Measurements from ENCODE around the gene ST3GAL3. TPM values are rescaled to one million over a fixed set of nuclear protein-coding genes. Genes with fewer than 3 reads are reported as not detected.

ST3GAL3 gene
- total and polyA plus RNA-seq, 10 of the 15 experiments (the other 5 are each of a cell fraction or from before 2014, with no cell fraction given): 1.2 to 19.3 (median 11.0) TPM

DNA sequence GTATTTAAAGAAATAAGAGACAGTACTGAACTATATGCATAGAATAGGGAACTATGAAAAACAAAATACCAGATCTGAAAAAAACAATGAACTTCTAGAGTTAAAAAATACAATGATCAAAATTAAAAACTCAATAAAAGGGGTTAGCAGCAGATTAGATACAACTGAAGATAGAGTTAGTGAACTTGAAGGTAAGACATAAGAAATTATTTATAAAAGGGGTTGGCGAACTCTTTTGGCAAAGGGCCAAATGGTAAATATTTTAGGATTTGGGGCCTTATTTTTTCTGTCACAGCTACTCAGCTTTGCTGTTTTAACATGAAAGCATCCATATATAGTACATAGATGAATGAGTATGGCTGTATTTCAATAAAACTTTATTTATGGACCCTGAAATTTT is 111.4 kb downstream of the ST3GAL3 start:
- BruUV-seq (replicated peaks): no TSS peak
- Histone ChIP-seq H3K27ac (ENCODE audit: control insufficient read depth, insufficient read depth) (no peak overlapping the region), H3K36me3 (ENCODE audit: control insufficient read depth in 2 of 2, insufficient read depth in 2 of 2, low read length in 1 of 2) (peaks cover 0 to 3% of the 10 kb centered on the region in 2 experiments; a peak in 1 of 4 replicates), H3K9me3 (replicated peaks; ENCODE audit: control insufficient read depth, insufficient read depth, low read length) (peaks cover 5% of the 10 kb centered on the region), H3K79me2 (ENCODE audit: control insufficient read depth, insufficient read depth, low read length) (no peaks in the 10 kb centered on the region), H3K4me1 (ENCODE audit: control insufficient read depth, insufficient read depth, low read length) (no peaks in the 10 kb centered on the region), H3K27me3 (replicated peaks in 1 of 2; ENCODE audit: control insufficient read depth in 2 of 2, insufficient read depth in 2 of 2, low read length in 1 of 2) (no peaks in the 10 kb centered on the region), H3K9ac (ENCODE audit: control insufficient read depth, insufficient read depth, low read length) (no peak overlapping the region), H3K4me2 (ENCODE audit: control insufficient read depth, insufficient read depth) (no peak overlapping the region), H3K4me3 (no peak overlapping the region), H2AFZ (ENCODE audit: control insufficient read depth, low read depth, low read length) (no peak overlapping the region), H4K20me1 (ENCODE audit: control insufficient read depth, insufficient read depth) (no peaks in the 10 kb centered on the region)
- in situ Hi-C loops (cut with MboI) (no loop called here), intact Hi-C loops (cut with micrococcal nuclease; ENCODE audit: unreplicated experiment) (no loop called here)
- CTCF ChIA-PET: interaction anchor here (1.5 kb wide), 1 partner anchor 19 kb away, joined by 3 read pairs; no protein-coding TSS in a partner anchor
- ATAC-seq: no peak
- SMC1A ChIA-PET (ENCODE audit: uncharacterized antibody, unreplicated experiment): interaction anchor here (1.6 to 1.7 kb wide), 2 partner anchors 13 to 16 kb away, joined by 3 read pairs; no protein-coding TSS in a partner anchor
- RAD21 ChIA-PET (ENCODE audit: unreplicated experiment): no interaction called here
- TF ChIP-seq ZBTB33 (IDR thresholded peaks at IDR 0.05) (peak; percentile 76), CBX5 (IDR thresholded peaks at IDR 0.05; ENCODE audit: low read depth) (peak; percentile 50; the same call in 1 of the 2 replicates), BCLAF1 (IDR thresholded peaks at IDR 0.05) (no peak)
- no peak for DNase-seq (ENCODE audit: low read depth, low spot score)
- POLR2A ChIA-PET: no interaction called here
- no peak for FAIRE-seq
- 100% methylated on average over 1 of the region's 1 CpG for WGBS (ENCODE audit: insufficient coverage, insufficient replicate concordance, low lambda C conversion rate, missing lambda C conversion rate)

All from GM12878 (cell line).